Osteocyte (in vitro differentiated cells): ENCODE results near the gene BARX1. TPM values are rescaled to one million over a fixed set of nuclear protein-coding genes. Genes with fewer than 3 reads are reported as not detected.

ENCODE experiments used
- DNase-seq: peaks from one replicate; pipeline ENCODE4 v3.0.0; 2021; ENCODE audit warnings: mixed read lengths; ENCODE audit not compliant: unreplicated experiment; ENCODE audit errors: extremely low spot score
- H3K27ac Mint-ChIP-seq: one replicate; pipeline ENCODE4 v1.8.0; 2021; ENCODE audit warnings: mild to moderate bottlenecking, mixed read lengths; ENCODE audit not compliant: unreplicated experiment
- H3K27me3 Mint-ChIP-seq: one replicate; pipeline ENCODE4 v1.8.0; 2021; ENCODE audit warnings: mixed read lengths; ENCODE audit not compliant: unreplicated experiment
- H3K36me3 Mint-ChIP-seq: one replicate; pipeline ENCODE4 v1.8.0; 2021; ENCODE audit warnings: mixed read lengths; ENCODE audit not compliant: unreplicated experiment
- H3K4me1 Mint-ChIP-seq: one replicate; pipeline ENCODE4 v1.8.0; 2021; ENCODE audit warnings: mixed read lengths; ENCODE audit not compliant: unreplicated experiment
- H3K4me3 Mint-ChIP-seq: one replicate; pipeline ENCODE4 v1.8.0; 2021; ENCODE audit warnings: mild to moderate bottlenecking, moderate library complexity, mixed read lengths; ENCODE audit not compliant: unreplicated experiment
- H3K9me3 Mint-ChIP-seq: one replicate; pipeline ENCODE4 v1.8.0; 2021; ENCODE audit warnings: mixed read lengths; ENCODE audit not compliant: unreplicated experiment
- total RNA-seq: library from RNA; stranded (reverse); gene quantifications from 2 replicates; pipeline ENCODE4 v1.2.1, GENCODE V29; 2021
- TF ChIP-seq, protein P1 (sequence below): fragments of 200-600 bp; sonication (generic); IDR thresholded peaks from 2 replicates; pipeline ENCODE4 v1.5.0; 2021; ENCODE audit warnings: antibody characterized with exemption, mild to moderate bottlenecking, moderate library complexity

BARX1 gene
- total RNA-seq, 1 donor from 2014 or later, result 2.2 TPM

DNA sequence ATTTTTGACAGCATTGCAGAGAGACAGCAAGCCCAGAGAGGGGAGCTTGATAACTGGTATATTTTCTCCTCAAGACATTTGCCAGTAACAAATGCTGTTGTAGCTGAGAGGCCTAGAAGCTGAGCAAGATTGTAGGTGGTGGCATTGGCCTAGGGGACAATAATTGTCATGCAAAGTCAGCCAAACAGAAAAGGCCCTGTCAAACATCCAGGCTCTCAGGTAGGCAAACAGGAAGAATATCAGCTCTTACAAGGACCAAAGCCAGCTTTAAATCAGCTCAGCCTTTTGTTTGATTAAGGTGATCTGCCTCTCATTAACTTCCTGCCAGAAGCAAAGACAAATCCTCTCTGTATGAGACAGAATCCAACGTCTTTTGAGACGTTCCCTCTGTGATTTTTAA lies 29.7 kb upstream of the BARX1 start:
- no peak overlapping the region for H3K27ac Mint-ChIP-seq
- TF ChIP-seq, protein P1, sequence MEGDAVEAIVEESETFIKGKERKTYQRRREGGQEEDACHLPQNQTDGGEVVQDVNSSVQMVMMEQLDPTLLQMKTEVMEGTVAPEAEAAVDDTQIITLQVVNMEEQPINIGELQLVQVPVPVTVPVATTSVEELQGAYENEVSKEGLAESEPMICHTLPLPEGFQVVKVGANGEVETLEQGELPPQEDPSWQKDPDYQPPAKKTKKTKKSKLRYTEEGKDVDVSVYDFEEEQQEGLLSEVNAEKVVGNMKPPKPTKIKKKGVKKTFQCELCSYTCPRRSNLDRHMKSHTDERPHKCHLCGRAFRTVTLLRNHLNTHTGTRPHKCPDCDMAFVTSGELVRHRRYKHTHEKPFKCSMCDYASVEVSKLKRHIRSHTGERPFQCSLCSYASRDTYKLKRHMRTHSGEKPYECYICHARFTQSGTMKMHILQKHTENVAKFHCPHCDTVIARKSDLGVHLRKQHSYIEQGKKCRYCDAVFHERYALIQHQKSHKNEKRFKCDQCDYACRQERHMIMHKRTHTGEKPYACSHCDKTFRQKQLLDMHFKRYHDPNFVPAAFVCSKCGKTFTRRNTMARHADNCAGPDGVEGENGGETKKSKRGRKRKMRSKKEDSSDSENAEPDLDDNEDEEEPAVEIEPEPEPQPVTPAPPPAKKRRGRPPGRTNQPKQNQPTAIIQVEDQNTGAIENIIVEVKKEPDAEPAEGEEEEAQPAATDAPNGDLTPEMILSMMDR, result no peak
- no peak overlapping the region for H3K4me3 Mint-ChIP-seq
- no peaks in the 10 kb centered on the region for H3K36me3 Mint-ChIP-seq
- peaks cover 19% of the 10 kb centered on the region for H3K9me3 Mint-ChIP-seq
- DNase-seq, result no peak
- no peaks in the 10 kb centered on the region for H3K4me1 Mint-ChIP-seq
- H3K27me3 Mint-ChIP-seq, result peaks cover 75% of the 10 kb centered on the region

DNA sequence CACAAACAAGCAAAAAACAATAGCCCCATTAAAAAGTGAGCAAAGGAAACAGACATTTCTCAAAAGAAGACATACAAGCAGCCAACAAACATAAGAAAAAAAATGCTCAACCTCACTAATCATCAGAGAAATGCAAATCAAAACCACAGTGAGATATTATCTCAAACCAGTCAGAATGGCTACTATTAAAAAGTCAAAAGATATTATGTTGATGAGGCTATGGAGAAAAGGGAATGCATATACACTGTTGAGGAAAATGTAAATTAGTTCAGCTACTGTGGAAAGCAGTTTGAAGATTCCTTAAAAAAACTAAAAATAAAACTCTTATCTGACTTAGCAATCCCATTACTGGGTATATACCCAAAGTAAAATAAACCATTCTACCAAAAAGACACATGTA lies 28.7 kb upstream of the BARX1 start:
- DNase-seq, result no peak
- TF ChIP-seq, protein P1, result no peak
- no peak overlapping the region for H3K27ac Mint-ChIP-seq
- H3K36me3 Mint-ChIP-seq, result no peaks in the 10 kb centered on the region
- peaks cover 19% of the 10 kb centered on the region for H3K9me3 Mint-ChIP-seq
- H3K27me3 Mint-ChIP-seq, result peaks cover 69% of the 10 kb centered on the region
- no peaks in the 10 kb centered on the region for H3K4me1 Mint-ChIP-seq
- no peak overlapping the region for H3K4me3 Mint-ChIP-seq

DNA sequence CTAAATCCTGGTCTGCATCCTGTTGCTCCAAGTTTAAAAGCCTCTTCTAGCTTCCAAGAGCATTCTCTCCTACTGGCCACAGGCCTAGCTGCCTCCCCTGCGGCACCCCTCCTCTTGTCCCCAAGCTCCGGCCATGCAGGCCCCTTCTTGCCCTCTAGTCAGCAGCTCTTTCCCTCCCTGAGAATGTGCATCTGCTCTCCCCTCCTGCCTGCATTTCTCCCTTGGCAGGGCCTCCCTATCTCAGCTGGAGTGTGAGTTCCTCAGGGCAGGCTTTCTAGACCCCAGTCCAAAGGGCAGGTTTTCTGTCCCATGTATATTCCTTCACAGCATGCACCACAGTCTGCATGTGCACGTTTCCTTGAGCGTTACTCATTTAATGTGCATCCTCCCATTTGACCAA lies 24.6 kb upstream of the BARX1 start:
- Mint-ChIP-seq H3K4me1 (peaks cover 6% of the 10 kb centered on the region), H3K4me3 (no peak overlapping the region), H3K27me3 (peaks cover 48% of the 10 kb centered on the region), H3K9me3 (no peaks in the 10 kb centered on the region), H3K36me3 (no peaks in the 10 kb centered on the region), H3K27ac (no peak overlapping the region)
- no peak for DNase-seq
- TF ChIP-seq, protein P1, result no peak

DNA sequence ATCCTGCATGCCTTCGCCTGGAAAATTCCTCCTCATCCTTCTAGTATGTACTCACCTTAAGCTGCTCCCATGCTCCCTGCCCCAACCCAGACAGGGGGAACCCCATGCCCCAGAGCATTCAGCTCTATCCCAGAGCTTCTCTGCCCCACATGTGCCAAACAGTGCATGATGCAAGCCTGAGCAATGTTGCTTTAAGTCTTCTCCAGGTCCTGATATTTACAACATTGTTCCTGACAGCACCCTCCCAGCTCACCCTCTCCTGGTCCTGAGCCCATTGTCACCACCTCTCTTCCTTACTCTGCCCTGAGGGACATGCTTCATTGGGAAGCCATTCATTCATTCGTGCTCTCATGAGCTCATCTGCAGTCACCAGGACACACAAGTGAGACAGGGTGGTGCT lies 23.4 kb upstream of the BARX1 start:
- H3K27me3 Mint-ChIP-seq, result peaks cover 40% of the 10 kb centered on the region
- H3K36me3 Mint-ChIP-seq, result no peaks in the 10 kb centered on the region
- DNase-seq, result no peak
- H3K9me3 Mint-ChIP-seq, result peaks cover under 1% of the 10 kb centered on the region
- H3K4me1 Mint-ChIP-seq, result peaks cover 6% of the 10 kb centered on the region
- H3K4me3 Mint-ChIP-seq, result no peak overlapping the region
- TF ChIP-seq, protein P1, result no peak
- peak overlapping the region; percentile 61 for H3K27ac Mint-ChIP-seq

DNA sequence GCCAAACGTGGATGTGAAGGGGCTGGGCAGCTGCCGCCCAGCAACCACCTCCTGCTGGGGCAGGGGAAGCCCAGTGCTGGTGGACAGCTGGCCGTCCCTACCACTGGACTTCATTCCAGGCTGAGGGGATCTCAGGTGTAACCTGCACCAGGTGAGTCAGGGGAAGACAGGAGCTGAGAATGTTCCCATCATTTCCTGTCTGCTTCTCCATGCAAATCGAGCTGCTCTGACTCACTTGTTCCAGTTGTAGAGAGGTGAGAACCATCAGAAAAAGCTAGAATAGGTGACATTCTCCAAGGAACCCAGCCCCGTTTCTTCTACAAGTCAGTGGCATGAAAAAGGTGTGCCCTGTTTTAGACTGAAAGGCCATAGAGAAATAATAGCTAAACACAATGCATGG lies 21.8 kb upstream of the BARX1 start:
- Mint-ChIP-seq H3K27me3 (peaks cover 25% of the 10 kb centered on the region), H3K27ac (no peak overlapping the region), H3K4me3 (no peak overlapping the region), H3K9me3 (peaks cover 14% of the 10 kb centered on the region), H3K36me3 (no peaks in the 10 kb centered on the region), H3K4me1 (peaks cover 6% of the 10 kb centered on the region)
- TF ChIP-seq, protein P1, result no peak
- no peak for DNase-seq
